Body of pancreas (tissue), 4 donors: Measurements from ENCODE around the gene RDH5.

Source experiments
- POLR2A ChIP-seq, 3 donors: fragments of 450-650 bp; IDR thresholded peaks; one replicate each; pipeline ENCODE4 v1.6.1; 2016; ENCODE audit warnings: antibody characterized with exemption in 3 of 3, mild to moderate bottlenecking in 2 of 3
- TF ChIP-seq, protein P1 (sequence below), 7 experiments: fragments of 450-650 bp in 4 of 7; fragments of 200-600 bp in 3 of 7; sonication (generic) in 3 of 7; IDR thresholded peaks; one replicate each; pipeline ENCODE4 v1.5.1; 2016 to 2019; ENCODE audit warnings: antibody characterized with exemption in 7 of 7

DNA sequence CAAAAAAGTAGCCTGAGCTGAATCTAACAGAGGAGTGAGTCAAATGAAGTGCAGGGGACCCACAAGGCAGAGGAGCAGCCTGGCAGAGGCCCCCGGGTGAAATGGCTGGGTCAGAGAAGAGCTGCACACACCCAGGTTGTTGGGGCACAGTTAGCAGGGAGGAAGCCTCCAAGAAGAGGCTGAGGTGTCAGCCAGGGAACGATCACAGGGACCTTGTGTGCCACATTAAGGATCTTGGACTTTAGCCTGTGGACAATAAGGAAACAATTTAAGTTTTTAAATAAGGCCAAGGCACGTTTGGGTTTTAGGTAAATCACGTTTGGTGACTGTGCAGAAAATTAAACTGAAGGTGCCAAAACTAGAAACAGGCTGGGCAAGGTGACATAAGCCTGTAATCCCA is 48.4 kb upstream of the RDH5 start:
- TF ChIP-seq, protein P1, sequence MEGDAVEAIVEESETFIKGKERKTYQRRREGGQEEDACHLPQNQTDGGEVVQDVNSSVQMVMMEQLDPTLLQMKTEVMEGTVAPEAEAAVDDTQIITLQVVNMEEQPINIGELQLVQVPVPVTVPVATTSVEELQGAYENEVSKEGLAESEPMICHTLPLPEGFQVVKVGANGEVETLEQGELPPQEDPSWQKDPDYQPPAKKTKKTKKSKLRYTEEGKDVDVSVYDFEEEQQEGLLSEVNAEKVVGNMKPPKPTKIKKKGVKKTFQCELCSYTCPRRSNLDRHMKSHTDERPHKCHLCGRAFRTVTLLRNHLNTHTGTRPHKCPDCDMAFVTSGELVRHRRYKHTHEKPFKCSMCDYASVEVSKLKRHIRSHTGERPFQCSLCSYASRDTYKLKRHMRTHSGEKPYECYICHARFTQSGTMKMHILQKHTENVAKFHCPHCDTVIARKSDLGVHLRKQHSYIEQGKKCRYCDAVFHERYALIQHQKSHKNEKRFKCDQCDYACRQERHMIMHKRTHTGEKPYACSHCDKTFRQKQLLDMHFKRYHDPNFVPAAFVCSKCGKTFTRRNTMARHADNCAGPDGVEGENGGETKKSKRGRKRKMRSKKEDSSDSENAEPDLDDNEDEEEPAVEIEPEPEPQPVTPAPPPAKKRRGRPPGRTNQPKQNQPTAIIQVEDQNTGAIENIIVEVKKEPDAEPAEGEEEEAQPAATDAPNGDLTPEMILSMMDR (IDR thresholded peaks at IDR 0.05), result no peak
- no peak for TF ChIP-seq POLR2A (IDR thresholded peaks at IDR 0.05)
